ENCODE measurements around the gene SSH3.

DNA sequence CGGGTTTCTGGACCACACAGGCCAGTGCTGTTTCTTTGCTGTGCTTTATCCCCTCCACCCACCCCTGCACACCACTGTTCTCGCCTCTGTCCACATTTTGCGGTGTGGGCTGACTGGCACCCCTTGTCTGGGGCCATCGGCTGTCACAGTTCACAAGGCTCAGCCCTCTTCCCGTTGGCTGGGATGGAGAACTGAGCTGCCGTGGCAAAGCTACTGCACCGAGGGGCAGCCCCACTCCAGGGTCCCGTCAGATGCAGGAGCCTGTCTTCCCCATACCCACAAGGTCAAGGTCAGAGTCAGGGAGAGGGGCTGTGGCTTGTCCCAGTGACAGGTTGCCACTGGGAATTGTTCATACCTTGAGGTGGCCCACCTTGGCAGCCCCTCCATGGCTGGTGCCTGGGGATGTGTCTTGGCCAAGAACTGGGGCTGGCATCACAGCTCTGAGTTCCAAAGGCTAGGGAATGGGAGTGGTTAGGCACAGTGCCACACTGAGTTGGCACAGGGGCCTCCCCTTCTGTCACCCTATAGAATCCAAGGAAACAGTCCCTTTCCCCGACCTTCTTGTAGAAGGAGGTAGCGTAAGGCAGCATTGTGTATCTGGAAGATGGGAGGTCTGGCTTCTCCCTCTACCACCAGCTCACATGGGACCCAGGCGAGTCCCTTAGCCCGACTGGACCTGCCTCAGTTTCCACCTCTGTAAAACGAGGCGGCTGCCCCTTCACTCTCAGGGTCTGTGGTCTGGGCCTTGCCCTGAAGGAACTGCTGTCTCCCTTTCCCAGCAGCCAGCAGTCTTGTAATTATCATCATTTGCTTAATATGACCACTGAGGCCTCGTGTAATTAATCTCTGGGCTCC is 33.7 kb upstream of the SSH3 start:
- TF ChIP-seq, protein P1, sequence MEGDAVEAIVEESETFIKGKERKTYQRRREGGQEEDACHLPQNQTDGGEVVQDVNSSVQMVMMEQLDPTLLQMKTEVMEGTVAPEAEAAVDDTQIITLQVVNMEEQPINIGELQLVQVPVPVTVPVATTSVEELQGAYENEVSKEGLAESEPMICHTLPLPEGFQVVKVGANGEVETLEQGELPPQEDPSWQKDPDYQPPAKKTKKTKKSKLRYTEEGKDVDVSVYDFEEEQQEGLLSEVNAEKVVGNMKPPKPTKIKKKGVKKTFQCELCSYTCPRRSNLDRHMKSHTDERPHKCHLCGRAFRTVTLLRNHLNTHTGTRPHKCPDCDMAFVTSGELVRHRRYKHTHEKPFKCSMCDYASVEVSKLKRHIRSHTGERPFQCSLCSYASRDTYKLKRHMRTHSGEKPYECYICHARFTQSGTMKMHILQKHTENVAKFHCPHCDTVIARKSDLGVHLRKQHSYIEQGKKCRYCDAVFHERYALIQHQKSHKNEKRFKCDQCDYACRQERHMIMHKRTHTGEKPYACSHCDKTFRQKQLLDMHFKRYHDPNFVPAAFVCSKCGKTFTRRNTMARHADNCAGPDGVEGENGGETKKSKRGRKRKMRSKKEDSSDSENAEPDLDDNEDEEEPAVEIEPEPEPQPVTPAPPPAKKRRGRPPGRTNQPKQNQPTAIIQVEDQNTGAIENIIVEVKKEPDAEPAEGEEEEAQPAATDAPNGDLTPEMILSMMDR (IDR thresholded peaks at IDR 0.05; ENCODE audit: insufficient read depth, low read depth, low read length) = no peak
- no peak for TF ChIP-seq EZH2 (IDR thresholded peaks at IDR 0.05; ENCODE audit: insufficient read depth, low read length)
